ENCODE data around the gene DCTN3. TPM values are rescaled to one million over a fixed set of nuclear protein-coding genes. Genes with fewer than 3 reads are reported as not detected.

The DCTN3 gene
- total RNA-seq, 6 experiments from 2014 or later = 150 to 176 (median 161) TPM

DNA sequence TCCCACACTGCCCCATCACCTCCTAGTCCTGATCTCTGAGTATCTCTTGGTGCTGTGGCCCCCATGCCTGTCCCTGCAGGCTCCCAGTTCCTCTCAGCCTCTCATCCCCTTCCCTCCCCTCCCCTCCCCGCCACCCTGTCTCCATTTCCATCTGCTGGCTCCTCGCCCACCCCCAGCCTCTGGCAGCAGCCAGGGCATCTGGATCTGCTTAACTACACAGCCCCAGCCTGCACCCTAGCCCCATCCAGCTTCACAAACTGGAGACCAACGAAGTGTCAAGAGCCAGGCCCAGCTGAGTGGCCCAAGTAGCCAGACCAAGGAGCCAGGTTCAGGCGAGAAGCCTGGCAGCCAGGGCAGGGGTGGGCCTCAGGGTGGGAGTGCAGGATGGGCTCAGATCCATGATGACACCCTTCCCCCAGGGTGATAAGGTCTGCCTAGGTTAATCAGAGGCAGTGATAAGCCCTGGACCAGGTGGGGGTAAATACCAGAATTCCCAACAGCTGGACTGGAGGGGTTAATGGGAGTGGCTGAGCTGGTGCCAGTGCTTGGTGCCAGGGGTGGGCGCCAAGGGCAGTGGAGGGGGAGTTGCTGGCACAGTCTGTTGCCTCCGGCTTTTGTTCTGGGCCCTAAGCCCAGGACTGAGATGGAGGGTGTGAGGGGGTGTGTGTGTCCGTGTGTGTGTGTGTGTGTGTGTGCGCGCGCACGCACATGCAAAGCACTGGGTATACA, 34.2 kb upstream of the DCTN3 start:
- H3K4me1 Mint-ChIP-seq (ENCODE audit: low read depth) = peaks cover 41% of the 10 kb centered on the region
- H3K27ac Mint-ChIP-seq = peak overlapping the region; percentile 76
- no peaks in the 10 kb centered on the region for H3K27me3 Mint-ChIP-seq (ENCODE audit: insufficient read depth)
- DNase-seq = peak; percentile 31
- no peaks in the 10 kb centered on the region for H3K9me3 Mint-ChIP-seq
- peak overlapping the region; percentile 11 for H3K4me3 Mint-ChIP-seq
- TF ChIP-seq, protein P1, sequence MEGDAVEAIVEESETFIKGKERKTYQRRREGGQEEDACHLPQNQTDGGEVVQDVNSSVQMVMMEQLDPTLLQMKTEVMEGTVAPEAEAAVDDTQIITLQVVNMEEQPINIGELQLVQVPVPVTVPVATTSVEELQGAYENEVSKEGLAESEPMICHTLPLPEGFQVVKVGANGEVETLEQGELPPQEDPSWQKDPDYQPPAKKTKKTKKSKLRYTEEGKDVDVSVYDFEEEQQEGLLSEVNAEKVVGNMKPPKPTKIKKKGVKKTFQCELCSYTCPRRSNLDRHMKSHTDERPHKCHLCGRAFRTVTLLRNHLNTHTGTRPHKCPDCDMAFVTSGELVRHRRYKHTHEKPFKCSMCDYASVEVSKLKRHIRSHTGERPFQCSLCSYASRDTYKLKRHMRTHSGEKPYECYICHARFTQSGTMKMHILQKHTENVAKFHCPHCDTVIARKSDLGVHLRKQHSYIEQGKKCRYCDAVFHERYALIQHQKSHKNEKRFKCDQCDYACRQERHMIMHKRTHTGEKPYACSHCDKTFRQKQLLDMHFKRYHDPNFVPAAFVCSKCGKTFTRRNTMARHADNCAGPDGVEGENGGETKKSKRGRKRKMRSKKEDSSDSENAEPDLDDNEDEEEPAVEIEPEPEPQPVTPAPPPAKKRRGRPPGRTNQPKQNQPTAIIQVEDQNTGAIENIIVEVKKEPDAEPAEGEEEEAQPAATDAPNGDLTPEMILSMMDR (IDR thresholded peaks at IDR 0.05) = no peak
- H3K36me3 Mint-ChIP-seq (ENCODE audit: low read depth) = peaks cover 6% of the 10 kb centered on the region; the same call in 1 of the 2 replicates

DNA sequence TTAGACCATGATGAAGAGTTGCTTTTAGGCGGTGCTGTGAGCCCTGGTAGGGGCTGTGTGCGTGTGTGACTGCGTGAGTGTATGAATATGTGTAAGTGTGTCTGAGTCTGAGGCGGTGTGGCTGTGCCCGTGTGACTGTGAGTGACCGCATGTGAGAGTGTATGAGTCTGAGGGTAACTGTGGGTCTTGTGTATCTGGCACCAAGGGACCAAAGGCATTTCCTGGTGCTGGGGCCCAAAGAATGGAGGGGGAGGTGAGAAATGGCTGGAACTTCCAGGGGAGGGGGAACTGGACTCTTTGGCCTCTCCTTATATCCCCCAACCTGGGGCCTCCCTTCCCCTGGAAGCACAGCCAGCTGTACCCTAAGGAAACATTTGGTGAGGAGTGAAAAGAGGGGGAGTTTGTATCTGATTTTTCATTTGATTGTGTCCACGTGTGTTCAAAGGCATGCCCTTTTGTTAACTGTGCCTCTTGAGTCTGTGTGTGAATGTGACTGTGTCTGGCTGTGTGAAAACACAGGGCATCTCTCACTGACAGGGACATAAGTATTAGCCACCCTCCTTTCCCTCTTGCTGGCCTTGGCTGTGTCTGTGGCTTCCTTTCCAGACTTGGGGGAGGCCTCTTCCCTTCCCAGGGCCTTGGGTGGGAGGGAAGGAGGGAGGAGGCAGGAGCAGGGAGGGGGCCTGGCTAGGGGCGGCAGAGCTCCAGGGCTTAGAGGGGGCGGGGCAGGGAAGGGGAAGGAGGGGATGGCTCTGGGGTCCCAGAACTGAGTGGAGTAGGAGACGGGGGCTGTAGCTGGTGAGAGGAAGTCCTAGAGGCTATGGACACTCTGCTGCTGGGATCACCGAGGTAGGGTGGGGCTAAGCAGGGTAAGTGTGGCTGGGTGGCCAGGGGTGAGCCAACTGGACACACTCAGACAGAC, 33.1 kb upstream of the DCTN3 start:
- Mint-ChIP-seq H3K4me3 (peak overlapping the region; percentile 92), H3K4me1 (ENCODE audit: low read depth) (peaks cover 44% of the 10 kb centered on the region), H3K36me3 (ENCODE audit: low read depth) (peaks cover 14% of the 10 kb centered on the region; the same call in 1 of the 2 replicates), H3K9me3 (no peaks in the 10 kb centered on the region), H3K27ac (peak overlapping the region; percentile 76), H3K27me3 (ENCODE audit: insufficient read depth) (no peaks in the 10 kb centered on the region; the same call in 1 of the 2 replicates)
- TF ChIP-seq, protein P1 (IDR thresholded peaks at IDR 0.05) = no peak
- peak; percentile 43 for DNase-seq

DNA sequence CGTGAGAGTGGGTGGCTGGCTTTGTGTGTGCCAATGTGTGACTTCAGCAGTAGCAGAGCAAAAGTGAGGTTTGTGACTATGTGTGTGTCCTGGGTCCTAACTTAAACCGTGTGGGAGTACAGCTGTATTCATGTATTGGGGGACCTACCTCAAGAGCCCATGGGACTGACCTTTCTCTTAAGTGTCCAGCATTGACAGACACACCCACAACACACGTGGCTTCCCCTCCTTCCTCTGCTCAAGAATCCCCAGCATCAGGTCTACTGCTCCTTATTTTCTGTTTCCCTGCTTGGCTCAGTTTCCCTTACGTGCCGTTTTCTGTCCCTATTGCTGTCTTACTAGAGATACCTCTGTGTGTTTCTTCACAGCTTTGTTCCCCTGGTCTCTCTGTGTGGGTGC, 32.3 kb upstream of the DCTN3 start:
- H3K4me3 Mint-ChIP-seq = peak overlapping the region; percentile 92
- no peak for DNase-seq
- TF ChIP-seq, protein P1 (IDR thresholded peaks at IDR 0.05) = no peak
- H3K27ac Mint-ChIP-seq = peak overlapping the region; percentile 76
- no peaks in the 10 kb centered on the region for H3K9me3 Mint-ChIP-seq
- H3K36me3 Mint-ChIP-seq (ENCODE audit: low read depth) = peaks cover 18% of the 10 kb centered on the region; the same call in 1 of the 2 replicates
- H3K27me3 Mint-ChIP-seq (ENCODE audit: insufficient read depth) = no peaks in the 10 kb centered on the region; the same call in 1 of the 2 replicates
- H3K4me1 Mint-ChIP-seq (ENCODE audit: low read depth) = peaks cover 52% of the 10 kb centered on the region

DNA sequence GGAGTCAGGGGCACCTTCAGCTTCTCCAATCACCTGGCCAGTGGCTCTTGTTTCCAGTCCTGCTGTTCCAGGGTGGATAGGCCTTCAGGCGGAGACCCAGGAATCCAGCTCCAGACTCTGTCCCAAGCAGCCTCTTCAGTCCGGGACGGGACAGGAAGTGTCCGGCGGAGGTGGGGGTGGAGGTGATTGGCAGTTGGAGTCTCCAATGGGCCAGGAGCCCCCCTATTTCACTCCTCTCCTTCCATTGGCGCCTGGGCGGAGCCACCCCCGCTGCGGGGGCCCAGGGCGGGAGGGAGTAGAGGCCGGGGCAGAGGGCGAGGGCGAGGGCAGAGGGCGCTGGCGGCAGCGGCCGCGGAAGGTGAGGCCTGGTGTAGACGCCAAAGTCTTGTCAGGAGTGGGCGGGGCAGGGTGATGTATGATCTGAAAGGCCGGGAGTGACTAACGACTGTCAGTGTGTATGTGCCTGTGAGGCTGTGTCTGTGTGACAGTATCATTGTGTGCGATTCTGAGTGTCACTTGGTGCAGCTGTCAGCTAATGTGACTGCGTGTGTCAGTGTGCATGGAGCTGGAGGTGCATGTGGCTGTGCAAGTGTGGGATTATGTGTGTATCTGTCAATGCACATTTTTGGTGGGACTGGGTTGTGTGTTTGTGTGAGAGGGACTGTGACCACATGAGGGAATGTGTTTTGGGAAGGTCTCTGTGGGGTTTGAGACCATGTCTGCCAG, 31.7 kb upstream of the DCTN3 start, which contains the start of gene IL11RA:
IL11RA (plus strand) TSS at position 310 of the 726 bp plus-strand sequence. CDS start 3,033 bp downstream, outside the sequence.
- TF ChIP-seq, protein P1 (IDR thresholded peaks at IDR 0.05) = peak; percentile 17; the same call in 1 of the 2 replicates
- H3K27me3 Mint-ChIP-seq (ENCODE audit: insufficient read depth) = no peaks in the 10 kb centered on the region; the same call in 1 of the 2 replicates
- H3K9me3 Mint-ChIP-seq = no peaks in the 10 kb centered on the region
- peak within 1 kb of the TSS; percentile 92 for H3K4me3 Mint-ChIP-seq
- H3K4me1 Mint-ChIP-seq (ENCODE audit: low read depth) = peaks cover 58% of the 10 kb centered on the region
- peaks cover 18% of the 10 kb centered on the region; the same call in 1 of the 2 replicates for H3K36me3 Mint-ChIP-seq (ENCODE audit: low read depth)
- peak; percentile 80 for DNase-seq
- H3K27ac Mint-ChIP-seq = peak within 1 kb of the TSS; percentile 76

DNA sequence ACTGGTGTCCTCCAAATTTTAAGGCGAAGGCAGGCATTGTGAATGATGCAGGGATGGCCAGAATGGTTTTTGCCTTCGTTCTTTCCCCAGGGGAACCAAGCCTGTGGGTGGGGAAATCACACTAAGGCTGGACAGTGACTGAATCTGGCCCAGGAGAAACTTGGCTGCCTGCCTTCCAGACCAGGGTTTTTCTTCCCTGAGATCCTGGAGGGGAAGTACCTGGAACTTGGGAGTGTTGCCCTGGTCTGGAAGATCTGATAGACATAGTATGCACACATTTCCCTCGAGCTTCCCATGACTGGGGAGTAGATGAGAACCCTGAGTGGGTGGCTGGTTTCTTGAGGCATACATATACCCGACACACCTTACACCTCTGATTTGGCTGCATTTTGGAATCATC, 31.0 kb upstream of the DCTN3 start:
- H3K36me3 Mint-ChIP-seq (ENCODE audit: low read depth) = peaks cover 18% of the 10 kb centered on the region; the same call in 1 of the 2 replicates
- H3K4me1 Mint-ChIP-seq (ENCODE audit: low read depth) = peaks cover 60% of the 10 kb centered on the region
- H3K4me3 Mint-ChIP-seq = peak overlapping the region; percentile 92
- TF ChIP-seq, protein P1 (IDR thresholded peaks at IDR 0.05) = no peak
- peak; percentile 23 for DNase-seq
- no peaks in the 10 kb centered on the region for H3K9me3 Mint-ChIP-seq
- H3K27me3 Mint-ChIP-seq (ENCODE audit: insufficient read depth) = no peaks in the 10 kb centered on the region; the same call in 1 of the 2 replicates
- H3K27ac Mint-ChIP-seq = peak overlapping the region; percentile 76
